ENCODE measurements around the gene NEDD9.

The NEDD9 gene

DNA sequence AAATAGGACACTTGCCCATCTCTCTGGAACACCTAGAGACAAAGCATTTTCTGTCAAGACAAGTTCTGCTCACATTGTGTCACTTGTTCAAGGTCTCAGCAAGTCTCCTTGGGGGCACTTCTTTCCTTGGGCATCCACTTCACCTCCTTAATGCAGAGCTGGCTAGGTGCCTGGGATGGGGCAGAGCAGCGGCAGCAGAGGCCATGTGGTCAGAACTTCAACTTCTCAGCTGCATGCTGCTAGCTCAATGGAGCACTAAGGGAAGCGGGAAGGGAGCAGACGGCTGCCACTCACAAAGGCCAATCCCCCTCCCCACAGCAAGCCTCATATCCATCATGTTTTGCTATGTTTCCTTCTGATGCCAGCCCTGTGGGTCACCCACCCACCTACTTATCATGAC lies 31.5 kb downstream of the NEDD9 start:
- ChIA-PET POLR2A (no interaction called here), CTCF (interaction anchor here (0.6 kb wide), 1 partner anchor 183 kb away, joined by 3 read pairs; no protein-coding TSS in a partner anchor)
- Histone ChIP-seq H3K4me3 (ENCODE audit: low read depth, low read length) (no peak overlapping the region), H3K9me3 (ENCODE audit: control insufficient read depth, insufficient read depth, low read depth, low read length) (no peaks in the 10 kb centered on the region), H3K36me3 (ENCODE audit: control insufficient read depth in 2 of 2, insufficient read depth in 1 of 2, low read length in 2 of 2) (no peaks in the 10 kb centered on the region), H3K27ac (ENCODE audit: extremely low read depth, low read depth, low read length) (no peak overlapping the region), H3K4me1 (ENCODE audit: control insufficient read depth, insufficient read depth, low read length) (peaks cover 15% of the 10 kb centered on the region)
- TF ChIP-seq BCL11A (tag by site-specific recombination; IDR thresholded peaks at IDR 0.05; ENCODE audit: low read depth) (no peak), OVOL3 (tag by site-specific recombination; IDR thresholded peaks at IDR 0.05) (no peak), GLIS2 (tag by site-specific recombination; IDR thresholded peaks at IDR 0.05) (no peak), ZFHX2 (tag by site-specific recombination; conservative IDR thresholded peaks at IDR 0.05) (no peak), ZNF140 (tag by site-specific recombination; IDR thresholded peaks at IDR 0.05) (no peak), ZNF426 (tag by site-specific recombination; IDR thresholded peaks at IDR 0.05) (no peak), ZEB2 (tag by site-specific recombination; IDR thresholded peaks at IDR 0.05) (no peak), ZNF549 (tag by site-specific recombination; IDR thresholded peaks at IDR 0.05) (no peak), ZNF629 (tag by site-specific recombination; IDR thresholded peaks at IDR 0.05) (no peak)
- TF ChIP-seq, protein P1, sequence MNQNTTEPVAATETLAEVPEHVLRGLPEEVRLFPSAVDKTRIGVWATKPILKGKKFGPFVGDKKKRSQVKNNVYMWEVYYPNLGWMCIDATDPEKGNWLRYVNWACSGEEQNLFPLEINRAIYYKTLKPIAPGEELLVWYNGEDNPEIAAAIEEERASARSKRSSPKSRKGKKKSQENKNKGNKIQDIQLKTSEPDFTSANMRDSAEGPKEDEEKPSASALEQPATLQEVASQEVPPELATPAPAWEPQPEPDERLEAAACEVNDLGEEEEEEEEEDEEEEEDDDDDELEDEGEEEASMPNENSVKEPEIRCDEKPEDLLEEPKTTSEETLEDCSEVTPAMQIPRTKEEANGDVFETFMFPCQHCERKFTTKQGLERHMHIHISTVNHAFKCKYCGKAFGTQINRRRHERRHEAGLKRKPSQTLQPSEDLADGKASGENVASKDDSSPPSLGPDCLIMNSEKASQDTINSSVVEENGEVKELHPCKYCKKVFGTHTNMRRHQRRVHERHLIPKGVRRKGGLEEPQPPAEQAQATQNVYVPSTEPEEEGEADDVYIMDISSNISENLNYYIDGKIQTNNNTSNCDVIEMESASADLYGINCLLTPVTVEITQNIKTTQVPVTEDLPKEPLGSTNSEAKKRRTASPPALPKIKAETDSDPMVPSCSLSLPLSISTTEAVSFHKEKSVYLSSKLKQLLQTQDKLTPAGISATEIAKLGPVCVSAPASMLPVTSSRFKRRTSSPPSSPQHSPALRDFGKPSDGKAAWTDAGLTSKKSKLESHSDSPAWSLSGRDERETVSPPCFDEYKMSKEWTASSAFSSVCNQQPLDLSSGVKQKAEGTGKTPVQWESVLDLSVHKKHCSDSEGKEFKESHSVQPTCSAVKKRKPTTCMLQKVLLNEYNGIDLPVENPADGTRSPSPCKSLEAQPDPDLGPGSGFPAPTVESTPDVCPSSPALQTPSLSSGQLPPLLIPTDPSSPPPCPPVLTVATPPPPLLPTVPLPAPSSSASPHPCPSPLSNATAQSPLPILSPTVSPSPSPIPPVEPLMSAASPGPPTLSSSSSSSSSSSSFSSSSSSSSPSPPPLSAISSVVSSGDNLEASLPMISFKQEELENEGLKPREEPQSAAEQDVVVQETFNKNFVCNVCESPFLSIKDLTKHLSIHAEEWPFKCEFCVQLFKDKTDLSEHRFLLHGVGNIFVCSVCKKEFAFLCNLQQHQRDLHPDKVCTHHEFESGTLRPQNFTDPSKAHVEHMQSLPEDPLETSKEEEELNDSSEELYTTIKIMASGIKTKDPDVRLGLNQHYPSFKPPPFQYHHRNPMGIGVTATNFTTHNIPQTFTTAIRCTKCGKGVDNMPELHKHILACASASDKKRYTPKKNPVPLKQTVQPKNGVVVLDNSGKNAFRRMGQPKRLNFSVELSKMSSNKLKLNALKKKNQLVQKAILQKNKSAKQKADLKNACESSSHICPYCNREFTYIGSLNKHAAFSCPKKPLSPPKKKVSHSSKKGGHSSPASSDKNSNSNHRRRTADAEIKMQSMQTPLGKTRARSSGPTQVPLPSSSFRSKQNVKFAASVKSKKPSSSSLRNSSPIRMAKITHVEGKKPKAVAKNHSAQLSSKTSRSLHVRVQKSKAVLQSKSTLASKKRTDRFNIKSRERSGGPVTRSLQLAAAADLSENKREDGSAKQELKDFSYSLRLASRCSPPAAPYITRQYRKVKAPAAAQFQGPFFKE (tag by site-specific recombination; IDR thresholded peaks at IDR 0.05; ENCODE audit: borderline replicate concordance) = no peak
- TF ChIP-seq, protein P2, sequence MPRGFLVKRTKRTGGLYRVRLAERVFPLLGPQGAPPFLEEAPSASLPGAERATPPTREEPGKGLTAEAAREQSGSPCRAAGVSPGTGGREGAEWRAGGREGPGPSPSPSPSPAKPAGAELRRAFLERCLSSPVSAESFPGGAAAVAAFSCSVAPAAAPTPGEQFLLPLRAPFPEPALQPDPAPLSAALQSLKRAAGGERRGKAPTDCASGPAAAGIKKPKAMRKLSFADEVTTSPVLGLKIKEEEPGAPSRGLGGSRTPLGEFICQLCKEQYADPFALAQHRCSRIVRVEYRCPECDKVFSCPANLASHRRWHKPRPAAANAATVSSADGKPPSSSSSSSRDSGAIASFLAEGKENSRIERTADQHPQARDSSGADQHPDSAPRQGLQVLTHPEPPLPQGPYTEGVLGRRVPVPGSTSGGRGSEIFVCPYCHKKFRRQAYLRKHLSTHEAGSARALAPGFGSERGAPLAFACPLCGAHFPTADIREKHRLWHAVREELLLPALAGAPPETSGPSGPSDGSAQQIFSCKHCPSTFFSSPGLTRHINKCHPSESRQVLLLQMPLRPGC (tag by site-specific recombination; IDR thresholded peaks at IDR 0.05) = no peak

DNA sequence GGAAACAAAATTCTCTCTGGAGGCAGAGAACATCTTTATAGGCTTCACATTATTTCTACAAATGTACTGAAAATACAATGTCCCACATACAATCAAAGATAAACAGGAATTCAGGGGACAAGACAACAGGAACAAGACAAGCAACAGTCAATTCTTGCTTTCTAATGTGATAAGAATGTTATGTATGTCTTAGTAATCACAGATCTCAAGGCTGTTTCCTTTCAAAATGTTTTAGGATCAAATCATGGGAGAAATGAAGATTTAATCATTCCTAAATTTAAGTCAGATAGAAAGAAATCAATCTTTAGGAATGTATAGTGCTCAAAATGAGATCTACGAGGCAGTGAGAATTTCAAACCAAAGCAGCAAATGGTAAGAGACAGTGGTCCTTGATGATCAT lies 32.1 kb downstream of the NEDD9 start:
- no peak overlapping the region for H3K27ac ChIP-seq (ENCODE audit: extremely low read depth, low read depth, low read length)
- TF ChIP-seq, protein P3, sequence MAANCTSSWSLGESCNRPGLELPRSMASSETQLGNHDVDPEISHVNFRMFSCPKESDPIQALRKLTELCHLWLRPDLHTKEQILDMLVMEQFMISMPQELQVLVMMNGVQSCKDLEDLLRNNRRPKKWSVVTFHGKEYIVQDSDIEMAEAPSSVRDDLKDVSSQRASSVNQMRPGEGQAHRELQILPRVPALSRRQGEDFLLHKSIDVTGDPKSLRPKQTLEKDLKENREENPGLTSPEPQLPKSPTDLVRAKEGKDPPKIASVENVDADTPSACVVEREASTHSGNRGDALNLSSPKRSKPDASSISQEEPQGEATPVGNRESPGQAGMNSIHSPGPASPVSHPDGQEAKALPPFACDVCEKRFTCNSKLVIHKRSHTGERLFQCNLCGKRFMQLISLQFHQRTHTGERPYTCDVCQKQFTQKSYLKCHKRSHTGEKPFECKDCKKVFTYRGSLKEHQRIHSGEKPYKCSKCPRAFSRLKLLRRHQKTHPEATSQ (tag by site-specific recombination; IDR thresholded peaks at IDR 0.05) = no peak
- TF ChIP-seq ZBTB8A (tag by site-specific recombination; IDR thresholded peaks at IDR 0.05) = no peak
- TF ChIP-seq ZNF274 (IDR thresholded peaks at IDR 0.05; ENCODE audit: low read length) = no peak
- no peak for TF ChIP-seq ZNF274 (tag by site-specific recombination; IDR thresholded peaks at IDR 0.05; ENCODE audit: borderline replicate concordance)
- no peak overlapping the region for H3K4me3 ChIP-seq (ENCODE audit: low read depth, low read length)
- H3K4me1 ChIP-seq (ENCODE audit: control insufficient read depth, insufficient read depth, low read length) = peaks cover 15% of the 10 kb centered on the region
- H3K36me3 ChIP-seq (ENCODE audit: control insufficient read depth in 2 of 2, insufficient read depth in 1 of 2, low read length in 2 of 2) = no peaks in the 10 kb centered on the region
- ChIA-PET CTCF (no interaction called here), POLR2A (no interaction called here)
- no peaks in the 10 kb centered on the region for H3K9me3 ChIP-seq (ENCODE audit: control insufficient read depth, insufficient read depth, low read depth, low read length)
